HG03457 (cell line): ENCODE measurements around the gene NUDT3.
"Not testable (repeated sequence)": the region's sequence is repeated elsewhere in the genome, so short reads cannot be mapped to it uniquely, and the experiment has no call there.

ENCODE experiments used
- ATAC-seq: cut with Tn5 transposase; IDR thresholded peaks from one replicate; pipeline ENCODE4 v1.9.1; 2021; ENCODE audit warnings: moderate number of reproducible peaks; ENCODE audit not compliant: unreplicated experiment

The NUDT3 gene

DNA sequence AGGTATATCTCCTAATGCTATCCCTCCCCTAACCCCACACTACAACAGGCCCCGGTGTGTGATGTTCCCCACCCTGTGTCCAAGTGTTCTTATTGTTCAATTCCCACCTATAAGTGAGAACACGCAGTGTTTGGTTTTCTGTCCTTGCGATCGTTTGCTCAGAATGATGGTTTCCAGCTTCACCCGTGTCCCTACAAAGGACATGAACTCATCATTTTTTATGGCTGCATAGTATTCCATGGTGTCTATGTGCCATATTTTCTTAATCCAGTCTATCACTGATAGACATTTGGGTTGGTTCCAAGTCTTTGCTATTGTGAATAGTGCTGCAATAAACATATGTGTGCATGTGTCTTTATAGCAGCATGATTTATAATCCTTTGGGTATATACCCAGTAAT, 20.6 kb downstream of the NUDT3 start:
- not testable (repeated sequence) for ATAC-seq

DNA sequence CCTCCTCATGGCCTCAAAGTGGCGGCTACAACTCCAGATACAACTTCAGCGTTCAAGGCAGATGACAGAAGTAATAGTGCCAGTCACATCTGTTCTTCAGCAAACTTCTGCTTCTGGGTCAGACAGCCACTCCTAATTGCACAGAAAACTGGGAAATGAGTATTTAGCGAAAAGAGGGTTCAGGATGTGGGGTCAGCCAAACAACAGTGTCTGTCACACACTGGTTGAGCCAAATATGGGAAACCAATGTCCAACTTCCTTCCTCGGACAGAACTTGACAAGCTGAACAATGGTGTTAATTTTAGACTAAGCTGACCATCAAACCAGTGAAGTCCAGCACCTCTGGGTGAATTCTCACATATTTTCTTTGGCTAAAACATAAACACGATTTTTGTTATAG, 22.1 kb downstream of the NUDT3 start:
- ATAC-seq = no peak

GRCh38 chr6:34369385-34369784, 23.1 kb downstream of the NUDT3 start:
- ATAC-seq = no peak

DNA sequence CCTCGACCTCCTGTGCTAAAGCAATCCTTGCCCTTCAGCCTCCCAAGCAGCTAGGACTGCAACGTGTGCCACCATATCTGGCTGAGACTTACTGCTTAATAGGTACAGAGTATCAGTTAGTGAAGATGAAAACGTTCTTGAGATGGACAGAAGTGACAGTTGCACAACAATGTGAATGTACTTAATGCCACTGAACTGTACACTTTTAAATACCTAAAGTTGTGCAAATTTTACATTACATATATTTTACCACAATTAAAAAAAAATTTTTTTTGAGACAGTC, 25.9 kb downstream of the NUDT3 start:
- no peak for ATAC-seq

DNA sequence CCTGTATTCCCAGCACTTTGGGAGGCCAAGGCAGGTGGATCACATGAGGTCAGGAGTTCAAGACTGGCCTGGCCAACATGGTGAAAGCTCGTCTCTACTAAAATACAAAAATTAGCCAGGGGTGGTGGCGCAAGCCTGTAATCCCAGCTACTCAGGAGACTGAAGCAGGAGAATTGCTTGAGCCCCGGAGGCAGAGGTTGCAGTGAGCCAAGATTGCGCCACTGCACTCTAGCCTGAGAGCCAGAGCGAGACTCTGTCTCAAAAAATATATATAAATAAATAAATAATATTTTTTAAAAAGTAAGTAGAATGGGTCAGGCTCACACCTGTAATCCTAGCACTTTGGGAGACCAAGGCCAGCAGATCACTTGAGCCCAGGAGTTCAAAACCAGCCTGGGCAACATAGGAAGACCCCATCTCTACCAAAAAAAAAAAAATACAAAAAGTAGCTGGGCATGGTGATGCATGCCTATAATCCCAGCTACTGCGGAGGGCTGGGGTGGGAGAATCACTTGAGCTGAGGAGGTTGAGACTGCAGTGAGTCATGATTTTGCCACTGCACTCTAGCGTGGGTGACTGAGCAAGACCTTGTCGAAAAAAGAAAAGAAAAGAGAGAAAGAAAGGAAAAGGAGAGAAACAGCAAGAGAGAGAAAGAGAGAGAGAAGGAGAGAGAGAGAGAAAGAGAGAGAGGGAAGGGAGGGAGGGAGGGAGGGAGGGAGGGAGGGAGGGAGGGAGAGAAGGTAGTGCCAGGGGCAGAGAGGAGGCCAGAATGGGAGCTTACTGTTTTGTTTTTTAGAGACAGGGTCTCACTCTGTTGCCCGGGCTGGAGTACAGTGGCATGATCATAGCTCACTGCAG, 26.5 kb downstream of the NUDT3 start:
- ATAC-seq = not testable (repeated sequence)

GRCh38 chr6:34363681-34364075, 28.8 kb downstream of the NUDT3 start:
- ATAC-seq = not testable (repeated sequence)

- no peak for ATAC-seq
Observed at GRCh38 chr6:34362909-34363680, 29.4 kb downstream of the NUDT3 start.

GRCh38 chr6:34362176-34362575, 30.3 kb downstream of the NUDT3 start:
- no peak for ATAC-seq

GRCh38 chr6:34360556-34360955, 31.9 kb downstream of the NUDT3 start:
- ATAC-seq = no peak

- ATAC-seq = no peak
Observed at GRCh38 chr6:34359418-34360158, 32.9 kb downstream of the NUDT3 start.

DNA sequence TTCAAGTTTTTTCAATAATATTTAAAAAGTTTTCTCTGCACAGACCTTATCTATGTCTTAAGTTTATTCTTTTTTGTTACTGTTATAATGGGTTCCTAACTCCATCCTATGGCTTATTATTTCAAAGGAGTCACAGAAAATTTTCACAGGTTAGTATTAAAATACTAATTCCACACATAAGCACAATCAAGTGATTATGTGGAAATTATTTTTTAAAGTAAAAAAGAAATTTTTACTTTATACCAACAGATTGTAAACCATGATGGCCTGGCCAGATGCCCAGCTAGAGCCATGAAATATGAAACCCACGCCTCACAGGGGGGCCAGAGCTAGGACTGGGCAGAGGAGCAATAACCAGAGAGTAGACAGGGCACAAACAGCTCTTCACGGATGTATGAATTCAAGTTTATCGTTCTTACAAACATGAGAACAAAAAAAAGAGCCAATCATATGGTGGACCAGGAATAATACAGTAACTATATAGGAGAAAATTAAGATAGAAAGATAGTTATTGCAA, 34.0 kb downstream of the NUDT3 start:
- ATAC-seq = no peak

DNA sequence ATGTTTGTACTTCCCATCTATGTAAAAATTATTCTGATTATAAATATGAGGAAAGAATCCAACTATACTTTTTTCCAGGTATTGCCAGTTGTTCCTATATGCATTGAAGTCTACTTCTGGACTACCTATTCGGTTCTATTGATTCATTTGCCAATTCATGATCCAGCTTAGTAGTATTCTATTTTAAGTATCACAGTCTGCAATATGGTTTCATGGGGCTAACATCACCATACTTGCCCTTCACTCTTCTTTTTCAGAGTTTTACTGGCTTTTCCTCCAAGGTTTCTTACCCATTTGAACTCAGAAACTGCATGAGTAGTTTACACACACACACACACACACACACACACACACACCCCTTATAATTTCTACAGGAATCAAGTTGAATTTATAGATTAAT, 34.5 kb downstream of the NUDT3 start:
- ATAC-seq = no peak

DNA sequence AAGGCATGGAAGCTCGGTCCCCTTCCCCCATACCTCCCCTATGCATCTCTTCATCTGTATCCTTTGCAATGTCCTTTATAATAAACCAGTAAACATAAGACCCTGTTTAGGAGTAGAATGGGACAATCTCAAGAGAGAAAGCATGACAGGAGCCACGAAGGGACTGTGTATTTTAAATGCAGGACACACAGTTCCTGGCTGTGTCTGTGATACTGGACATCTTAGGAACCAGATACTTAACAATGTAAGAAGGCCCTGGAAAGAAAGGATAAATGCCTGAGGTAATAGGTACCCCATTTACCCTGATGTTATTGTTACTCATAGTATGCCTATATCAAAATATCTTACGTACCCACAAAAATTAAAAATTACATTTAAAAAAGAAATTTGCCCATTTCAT, 36.6 kb downstream of the NUDT3 start:
- no peak for ATAC-seq

GRCh38 chr6:34354230-34354629, 38.2 kb downstream of the NUDT3 start:
- ATAC-seq = not testable (repeated sequence)

- ATAC-seq = not testable (repeated sequence)
Observed at GRCh38 chr6:34353530-34353929, 38.9 kb downstream of the NUDT3 start.

DNA sequence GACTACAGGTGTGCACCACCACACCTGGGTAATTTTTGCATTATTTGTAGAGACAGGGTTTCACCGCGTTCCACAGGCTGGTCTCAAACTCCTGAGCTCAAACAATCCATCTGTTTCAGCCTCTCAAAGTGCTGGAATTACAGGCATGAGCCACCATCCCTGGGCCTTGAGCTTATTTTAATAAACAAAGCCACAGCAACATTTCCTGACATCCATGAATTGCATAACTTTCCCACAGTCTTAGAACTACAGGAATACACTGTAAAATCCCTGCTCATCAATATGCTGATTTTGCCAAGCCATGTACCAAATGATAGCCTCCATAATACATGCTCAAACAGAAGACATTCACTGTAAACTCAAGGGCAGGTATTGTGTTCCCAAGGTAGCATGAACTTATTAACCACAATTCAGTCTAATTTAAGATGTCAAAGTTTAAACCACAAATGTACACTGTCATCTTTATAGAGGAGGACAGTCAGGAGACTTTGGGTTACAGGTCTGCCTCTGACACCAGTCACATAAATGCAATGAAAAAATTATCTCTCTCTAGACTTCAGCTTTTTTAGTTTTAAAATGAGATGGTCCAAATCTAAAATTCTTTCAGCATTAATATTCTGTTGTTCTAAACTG, 40.0 kb downstream of the NUDT3 start:
- no peak for ATAC-seq

GRCh38 chr6:34350934-34351217, 41.6 kb downstream of the NUDT3 start:
- ATAC-seq = no peak

GRCh38 chr6:34350137-34350933, 42.1 kb downstream of the NUDT3 start:
- no peak for ATAC-seq

- no peak for ATAC-seq
Observed at GRCh38 chr6:34349211-34349610, 43.3 kb downstream of the NUDT3 start.

DNA sequence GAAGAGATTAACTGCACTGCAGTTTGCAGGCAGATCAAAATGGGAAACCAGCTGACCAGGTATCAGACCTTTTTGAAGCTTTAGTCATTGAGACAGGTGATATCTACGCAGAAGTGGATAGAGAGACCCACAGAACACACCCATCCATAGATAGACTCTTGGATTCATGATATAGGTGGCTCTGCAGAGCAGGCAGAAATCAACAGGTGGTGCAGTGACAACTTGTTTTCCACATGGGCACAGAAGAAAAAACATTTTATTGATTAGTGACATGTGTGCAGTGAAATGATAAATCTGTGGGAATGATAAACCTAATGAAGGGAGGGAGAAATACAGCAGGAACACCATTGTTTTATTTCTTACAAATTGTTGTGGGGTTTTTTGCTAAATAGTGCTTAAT, 45.2 kb downstream of the NUDT3 start:
- ATAC-seq = no peak
